SU-DHL-6 (cell line): ENCODE data around the gene ITGB5.

Experiments used
- CTCF ChIP-seq: fragments of 200-600 bp; sonication (generic); IDR thresholded peaks from one replicate; pipeline ENCODE4 v1.5.1; 2017; ENCODE audit warnings: antibody characterized with exemption, mild to moderate bottlenecking, low read length, moderate library complexity; ENCODE audit not compliant: insufficient read depth, poor library complexity, severe bottlenecking
- EZH2phosphoT487 ChIP-seq: fragments of 200-600 bp; sonication (generic), shearing (Covaris generic); conservative IDR thresholded peaks from 2 replicates; pipeline ENCODE4 v1.6.1; 2018; ENCODE audit warnings: mild to moderate bottlenecking, antibody characterized with exemption, low read length, moderate library complexity, mixed read lengths

- TF ChIP-seq CTCF, result no peak
- no peak for TF ChIP-seq EZH2phosphoT487
Measured at GRCh38 chr3:124751501-124751900, 135.7 kb downstream of the ITGB5 start.
